Heart left ventricle (tissue), 16 donors: Measurements from ENCODE around the gene SHISA9. TPM values are rescaled to one million over a fixed set of nuclear protein-coding genes. Genes with fewer than 3 reads are reported as not detected.

ENCODE experiments used
- ATAC-seq, 4 donors: fragments of 200-7000 bp; cut with Tn5 transposase; one replicate each; pipeline ENCODE4 v1.9.1; 2020 to 2022; ENCODE audit warnings: moderate library complexity in 4 of 4, mild to moderate bottlenecking in 3 of 4, moderate number of reproducible peaks in 1 of 4
- DNase-seq, 5 donors: peaks; one replicate each; pipeline ENCODE4 v3.0.0-alpha.2; 2020
- H3K27ac ChIP-seq, 12 donors: fragments of 200-600 bp; sonication (generic) in 4 of 12; one replicate each; pipeline versions ENCODE4 v1.5.0 to v1.8.0; 2016 to 2022; ENCODE audit warnings: mild to moderate bottlenecking in 2 of 12
- H3K27me3 ChIP-seq, 9 donors: fragments of 200-600 bp; sonication (generic) in 2 of 9; one replicate each; pipeline versions ENCODE4 v1.5.1 to v1.8.0; 2016 to 2022; ENCODE audit warnings: mild to moderate bottlenecking in 3 of 9
- H3K36me3 ChIP-seq, 9 donors: fragments of 200-600 bp; sonication (generic) in 2 of 9; one replicate each; pipeline versions ENCODE4 v1.5.0 to v1.8.0; 2018 to 2022; ENCODE audit warnings: mild to moderate bottlenecking in 2 of 9
- H3K4me1 ChIP-seq, 12 donors: fragments of 200-600 bp; sonication (generic) in 4 of 12; one replicate each; pipeline versions ENCODE4 v1.5.0 to v1.8.0; 2016 to 2022; ENCODE audit warnings: mild to moderate bottlenecking in 3 of 12
- H3K4me3 ChIP-seq, 12 donors: fragments of 200-600 bp; sonication (generic) in 4 of 12; one replicate each; pipeline versions ENCODE4 v1.5.0 to v1.8.0; 2017 to 2022; ENCODE audit warnings: mild to moderate bottlenecking in 9 of 12, moderate library complexity in 4 of 12
- H3K9me3 ChIP-seq, 12 donors: fragments of 200-600 bp; sonication (generic) in 4 of 12; one replicate each; pipeline versions ENCODE4 v1.5.0 to v1.8.0; 2016 to 2022; ENCODE audit warnings: mild to moderate bottlenecking in 1 of 12
- POLR2A ChIP-seq, 2 donors: fragments of 450-650 bp; IDR thresholded peaks; one replicate each; pipeline ENCODE4 v1.6.1; 2017; ENCODE audit warnings: antibody characterized with exemption in 2 of 2, mild to moderate bottlenecking in 2 of 2, moderate library complexity in 2 of 2
- WGBS, 4 donors: extraction: QIAGEN DNeasy Blood & Tissue Kit in 2 of 4; methylation state at CpG; one replicate each; pipeline versions ENCODE4 v1.1.5 to v1.1.7; 2013 to 2018; 5-methylcytosine and 5-hydroxymethylcytosine counted together
- intact Hi-C, 10 donors: fragments of 100-400 bp; cut with DNase I; formaldehyde crosslinking; loops; one replicate each; pipeline versions ENCODE4 v1.11.1 to v1.14.2; 2022
- polyA plus RNA-seq, 2 donors: library from polyadenylated mRNA; stranded (reverse); fragments of 200-250 nt; gene quantifications; one replicate each; pipeline ENCODE4 v1.2.3, GENCODE V29; 2013
- total RNA-seq, 9 donors: library from RNA; depleted of rRNA in 2 of 9; stranded (reverse); fragments of >200 nt in 2 of 9; fragmentation: NEBNext Ultra II Directional in 3 of 9; extraction: Animal tissue kit (Norgen Biotek cat#: 25700) in 3 of 9; gene quantifications; one replicate each; pipeline versions ENCODE4 v1.1.0 to v1.2.4, GENCODE V29; 2016 to 2023
- TF ChIP-seq, protein P1 (sequence below), 12 donors: fragments of 200-600 bp; sonication (generic) in 4 of 12; IDR thresholded peaks; one replicate each; pipeline versions ENCODE4 v1.5.0 to v1.8.0; 2018 to 2022; ENCODE audit warnings: antibody characterized with exemption in 12 of 12, mild to moderate bottlenecking in 5 of 12
- donor health status: ischemic (EF 13 %, LVEDD 7.1; RV severe dilation, severe dysfunction).
- donor health status: healthy with polysubstance abuse.
- donor health status: DM: no; HTN: yes; CAD: no.
- donor health status: DM: no; HTN: no; CAD: no.
- donor health status: ischemic (EF 25% LVEDD 6.9; RV normal size, moderate dysfunction).
- donor health status: ischemic (EF 25% LVEDD 5.7; RV mildly dilated, moderate dysfunction).
- donor health status: healthy.
- donor health status: DM: yes; HTN: yes; CAD: no.
- donor health status: ischemic (EF 35%, LVEDD 5.7; RV mildly dilated, moderate dysfunction).
- donor health status: nonischemic (EF 11% LVEDD 7.7; RV severe dilation, severe dysfunction).
- donor health status: DM: yes; HTN: yes; CAD: no.
- donor health status: PGD.
- donor health status: ischemic (EF 29% LVEDD 5.4; RV normal size, mild dysfunction).
- donor health status: nonischemic (EF 23%, LVEDD 6.1; RV moderate dilation, normal function).

The SHISA9 gene
- total and polyA plus RNA-seq, 11 donors = 0.08 to 0.83 (median 0.24) TPM; not detected in 1

- intact Hi-C loops = no loop called here
- Histone ChIP-seq H3K4me3 (no peak overlapping the region), H3K27me3 (peaks cover 0 to 18% (median 0%) of the 10 kb centered on the region in 9 donors), H3K9me3 (peaks cover 0 to 9% (median 0%) of the 10 kb centered on the region in 12 donors), H3K36me3 (no peaks in the 10 kb centered on the region), H3K4me1 (no peaks in the 10 kb centered on the region), H3K27ac (no peak overlapping the region)
- ATAC-seq (no peak), DNase-seq (no peak)
- TF ChIP-seq, protein P1, sequence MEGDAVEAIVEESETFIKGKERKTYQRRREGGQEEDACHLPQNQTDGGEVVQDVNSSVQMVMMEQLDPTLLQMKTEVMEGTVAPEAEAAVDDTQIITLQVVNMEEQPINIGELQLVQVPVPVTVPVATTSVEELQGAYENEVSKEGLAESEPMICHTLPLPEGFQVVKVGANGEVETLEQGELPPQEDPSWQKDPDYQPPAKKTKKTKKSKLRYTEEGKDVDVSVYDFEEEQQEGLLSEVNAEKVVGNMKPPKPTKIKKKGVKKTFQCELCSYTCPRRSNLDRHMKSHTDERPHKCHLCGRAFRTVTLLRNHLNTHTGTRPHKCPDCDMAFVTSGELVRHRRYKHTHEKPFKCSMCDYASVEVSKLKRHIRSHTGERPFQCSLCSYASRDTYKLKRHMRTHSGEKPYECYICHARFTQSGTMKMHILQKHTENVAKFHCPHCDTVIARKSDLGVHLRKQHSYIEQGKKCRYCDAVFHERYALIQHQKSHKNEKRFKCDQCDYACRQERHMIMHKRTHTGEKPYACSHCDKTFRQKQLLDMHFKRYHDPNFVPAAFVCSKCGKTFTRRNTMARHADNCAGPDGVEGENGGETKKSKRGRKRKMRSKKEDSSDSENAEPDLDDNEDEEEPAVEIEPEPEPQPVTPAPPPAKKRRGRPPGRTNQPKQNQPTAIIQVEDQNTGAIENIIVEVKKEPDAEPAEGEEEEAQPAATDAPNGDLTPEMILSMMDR (IDR thresholded peaks at IDR 0.05) = no peak
- no peak for TF ChIP-seq POLR2A (IDR thresholded peaks at IDR 0.05)
- 95 to 96% (median 96%) methylated on average over 8 of the region's 8 CpGs for WGBS, 4 donors
Observed at GRCh38 chr16:13068912-13069583, 167.7 kb downstream of the SHISA9 start.

DNA sequence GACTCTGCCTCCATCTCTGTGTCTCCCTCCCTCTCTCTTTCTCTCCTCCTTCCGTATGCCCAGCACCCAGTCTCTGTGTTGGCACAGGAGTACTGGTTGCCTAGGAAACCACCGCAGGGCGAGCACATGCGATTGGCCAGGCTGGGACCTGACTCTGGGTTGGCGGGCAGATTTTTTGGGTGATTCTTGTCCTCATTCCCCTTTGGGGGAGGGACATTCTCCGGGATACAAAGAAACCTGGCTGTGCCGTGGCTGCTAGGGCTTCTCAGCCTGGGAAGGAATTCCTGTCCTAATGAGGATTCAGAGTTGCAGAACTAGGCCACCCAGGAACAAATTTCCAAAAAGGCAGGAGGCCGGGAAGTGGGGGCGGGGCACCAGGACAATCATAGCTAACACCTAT is 168.9 kb downstream of the SHISA9 start:
- no peaks in the 10 kb centered on the region for H3K36me3 ChIP-seq
- peaks cover 0 to 9% (median 0%) of the 10 kb centered on the region in 12 donors for H3K9me3 ChIP-seq
- no peaks in the 10 kb centered on the region for H3K4me1 ChIP-seq
- WGBS, 4 donors = 12 to 16% (median 13%) methylated on average over 9 of the region's 9 CpGs
- no peak overlapping the region for H3K27ac ChIP-seq
- H3K4me3 ChIP-seq = no peak overlapping the region
- no peak for ATAC-seq
- intact Hi-C loops = no loop called here
- TF ChIP-seq POLR2A (IDR thresholded peaks at IDR 0.05) = no peak
- TF ChIP-seq, protein P1 (IDR thresholded peaks at IDR 0.05) = no peak
- H3K27me3 ChIP-seq = peaks cover 0 to 26% (median 0%) of the 10 kb centered on the region in 9 donors
- no peak for DNase-seq

DNA sequence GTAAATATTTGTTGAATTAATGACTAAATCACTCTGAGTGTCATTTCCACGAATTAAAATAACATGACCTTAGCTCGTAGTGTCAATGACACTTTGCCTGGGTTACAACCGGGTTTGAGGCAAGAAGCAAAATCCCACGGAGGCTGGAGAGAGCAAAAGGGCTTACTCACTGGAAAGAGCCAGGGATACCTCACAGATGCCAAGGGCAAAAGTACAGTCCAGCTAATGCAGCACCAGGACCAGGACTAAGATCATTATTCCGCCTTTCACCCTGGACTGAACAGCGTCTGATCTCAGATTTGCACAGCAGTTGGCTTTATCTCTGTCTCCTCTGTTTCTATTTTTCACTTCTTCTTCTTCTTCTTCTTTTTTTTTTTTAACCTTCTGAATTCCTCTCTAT is 175.5 kb downstream of the SHISA9 start:
- Histone ChIP-seq H3K27ac (no peak overlapping the region), H3K9me3 (no peaks in the 10 kb centered on the region), H3K4me1 (no peaks in the 10 kb centered on the region), H3K36me3 (no peaks in the 10 kb centered on the region), H3K27me3 (peaks cover 0 to 42% (median 0%) of the 10 kb centered on the region in 9 donors), H3K4me3 (no peak overlapping the region)
- TF ChIP-seq POLR2A (IDR thresholded peaks at IDR 0.05) = no peak
- TF ChIP-seq, protein P1 (IDR thresholded peaks at IDR 0.05) = no peak
- DNase-seq = no peak
- no peak for ATAC-seq
- 74 to 75% (median 74%) methylated on average over 6 of the region's 6 CpGs for WGBS, 4 donors
- intact Hi-C loops = no loop called here

GRCh38 chr16:13077816-13078215 is 176.4 kb downstream of the SHISA9 start:
- no peaks in the 10 kb centered on the region for H3K4me1 ChIP-seq
- ATAC-seq = no peak
- no peak overlapping the region for H3K4me3 ChIP-seq
- TF ChIP-seq, protein P1 (IDR thresholded peaks at IDR 0.05) = no peak
- no peak for TF ChIP-seq POLR2A (IDR thresholded peaks at IDR 0.05)
- DNase-seq = no peak
- WGBS, 4 donors = 58 to 68% (median 64%) methylated on average over 1 of the region's 1 CpG
- H3K27ac ChIP-seq = no peak overlapping the region
- intact Hi-C loops = no loop called here
- H3K27me3 ChIP-seq = peaks cover 0 to 38% (median 0%) of the 10 kb centered on the region in 9 donors
- no peaks in the 10 kb centered on the region for H3K36me3 ChIP-seq
- no peaks in the 10 kb centered on the region for H3K9me3 ChIP-seq
